HL-60/S4 treated with phorbol 12-myristate 13-acetate at 8.2 ng/mL for 4 days and 3 days (cell line): ENCODE data around the gene DDX51.
"Not testable (repeated sequence)": the region's sequence is repeated elsewhere in the genome, so short reads cannot be mapped to it uniquely, and the experiment has no call there.

Experiments
- in situ Hi-C: fragments of 300-500 bp; cut with MboI; formaldehyde crosslinking; loops from 2 replicates; pipeline ENCODE4 v1.15.0; 2022; ENCODE audit warnings: low sequenced_read_pairs

DDX51 gene

DNA sequence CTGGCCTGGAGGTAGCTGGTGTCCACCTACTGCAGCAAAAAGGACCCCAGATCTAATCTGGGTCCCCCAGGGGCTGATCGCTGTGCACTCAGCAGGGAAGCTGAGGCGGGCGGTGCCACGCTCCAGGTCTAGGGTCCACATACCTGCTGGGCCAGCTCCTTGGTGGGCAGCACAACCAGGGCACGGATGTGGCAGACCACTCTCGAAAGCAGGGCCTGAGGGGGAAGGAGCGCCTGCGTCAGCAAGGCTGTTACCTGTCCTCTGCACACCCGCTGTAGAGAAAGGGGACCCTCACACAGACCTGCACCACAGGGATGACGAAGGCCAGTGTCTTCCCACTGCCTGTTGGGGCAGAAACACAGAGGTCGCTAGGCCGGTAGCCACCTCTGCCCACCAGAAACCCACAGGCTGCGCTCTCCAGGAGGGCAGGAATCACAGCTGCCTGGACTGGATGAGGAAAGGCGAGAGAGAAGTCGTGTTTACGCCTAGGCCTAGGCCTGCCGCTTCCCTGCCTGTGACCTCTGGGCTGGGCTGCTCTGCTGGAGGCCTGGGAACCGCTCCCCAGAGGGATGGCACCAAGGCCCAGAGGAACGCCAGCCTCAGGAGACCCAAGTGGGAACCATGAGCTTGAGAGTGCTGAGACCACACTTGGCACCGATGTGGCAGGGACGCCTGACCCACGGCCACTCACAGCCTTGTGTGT, 2.0 kb downstream of the DDX51 start:
- in situ Hi-C loops: no loop called here

GRCh38 chr12:132140918-132141841, 2.9 kb downstream of the DDX51 start:
- in situ Hi-C loops: no loop called here

- in situ Hi-C loops: no loop called here
Observed at GRCh38 chr12:132140501-132140900, 3.6 kb downstream of the DDX51 start.

- in situ Hi-C loops: no loop called here
Observed at GRCh38 chr12:132139912-132140311, 4.2 kb downstream of the DDX51 start.

DNA sequence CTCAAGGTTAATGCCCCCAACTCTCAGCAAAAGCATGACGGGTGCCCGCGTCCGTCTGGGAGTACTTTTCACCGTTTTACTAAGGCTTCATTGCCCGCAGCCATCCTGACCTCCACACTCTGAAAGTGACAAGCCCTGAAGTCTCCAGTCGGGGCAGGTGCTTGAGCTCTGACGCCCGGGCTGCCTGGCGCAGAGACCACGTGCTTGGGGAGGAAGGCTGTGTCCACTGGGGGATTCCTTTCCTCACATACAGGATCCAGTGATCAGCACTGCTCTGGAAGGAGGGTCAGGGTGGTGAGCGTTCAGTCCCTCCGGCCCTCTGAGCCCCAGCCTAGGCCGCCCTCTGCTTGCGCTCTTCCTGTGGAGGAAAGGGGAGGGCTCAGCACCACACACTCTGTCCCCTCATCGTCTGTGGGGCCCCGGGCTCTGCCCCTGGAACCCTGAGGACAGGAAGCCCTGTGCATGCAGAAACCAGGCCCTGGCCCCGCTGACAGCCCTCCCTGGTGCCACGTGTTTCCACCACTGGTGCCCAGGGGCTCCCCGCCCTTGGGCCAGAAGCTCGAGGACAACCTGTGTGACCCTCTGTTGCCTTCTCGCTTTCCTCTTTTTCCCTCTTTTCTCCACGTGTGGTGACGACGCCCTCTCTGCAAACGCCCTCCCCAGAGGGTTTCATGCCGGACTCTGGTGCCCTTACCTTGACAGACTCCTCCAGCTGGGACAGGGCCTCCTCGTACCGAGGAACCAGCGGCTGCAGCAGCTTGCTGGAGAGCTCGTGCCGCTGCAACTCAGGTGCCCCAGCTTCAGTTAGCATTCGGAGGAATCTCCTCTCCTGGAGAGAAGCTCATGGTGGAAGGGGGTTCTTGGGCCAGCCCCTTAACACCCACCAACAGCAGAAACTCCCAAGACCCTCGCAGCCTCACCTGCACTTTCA, 4.9 kb downstream of the DDX51 start:
- in situ Hi-C loops: no loop called here

- in situ Hi-C loops: no loop called here
Observed at GRCh38 chr12:132137483-132138125, 6.5 kb downstream of the DDX51 start.

DNA sequence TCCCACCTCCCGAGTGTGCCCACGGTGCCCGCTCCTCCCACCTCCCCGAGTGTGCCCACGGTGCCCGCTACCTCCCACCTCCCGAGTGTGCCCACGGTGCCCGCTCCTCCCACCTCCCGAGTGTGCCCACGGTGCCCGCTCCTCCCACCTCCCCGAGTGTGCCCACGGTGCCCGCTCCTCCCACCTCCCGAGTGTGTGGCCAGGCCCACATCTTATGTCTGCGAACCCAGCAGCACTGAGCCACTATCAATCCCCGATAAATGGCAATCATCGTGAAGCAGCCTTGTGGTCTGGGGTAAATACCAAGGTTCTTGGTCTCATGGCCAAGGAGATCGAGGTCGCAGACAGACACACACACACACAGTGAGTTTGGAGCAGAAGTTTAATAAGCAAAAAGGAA, 7.9 kb downstream of the DDX51 start:
- in situ Hi-C loops: not testable (repeated sequence)

- in situ Hi-C loops: not testable (repeated sequence)
Observed at GRCh38 chr12:132134653-132135183, 9.4 kb downstream of the DDX51 start.

DNA sequence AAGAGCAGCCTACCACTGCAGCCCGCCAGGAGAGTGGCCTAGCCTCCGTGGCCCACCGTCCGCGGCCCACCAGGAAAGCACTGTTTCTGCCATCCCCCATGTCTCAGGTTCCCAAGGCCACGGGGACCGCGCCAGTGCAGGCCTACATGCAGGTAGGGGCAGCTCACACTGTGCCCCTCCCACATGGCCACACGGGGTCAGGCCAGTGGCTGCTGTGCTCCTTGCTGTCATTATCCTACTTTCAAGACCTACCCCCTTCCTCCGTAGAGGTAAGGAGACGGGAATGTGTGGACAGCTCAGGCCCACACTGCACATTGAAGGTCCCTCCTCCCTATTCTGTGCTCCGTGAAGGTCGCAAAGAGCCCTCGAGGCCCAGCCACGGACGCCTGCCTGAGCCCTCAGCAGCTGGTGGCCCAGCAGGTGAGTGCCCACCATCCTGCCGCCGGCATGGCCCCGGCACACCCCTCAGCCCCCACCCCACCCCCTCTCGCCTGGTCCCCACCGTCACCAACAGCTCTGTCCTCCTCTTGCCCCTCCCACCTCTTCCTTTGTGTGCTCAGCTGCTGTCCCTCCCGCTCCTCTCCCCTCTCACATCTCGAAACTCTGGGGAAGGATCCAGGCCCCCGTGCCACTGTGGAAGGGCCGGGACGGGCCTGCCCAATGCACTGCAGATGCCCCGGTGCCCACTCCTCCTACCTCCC, 10.0 kb downstream of the DDX51 start:
- in situ Hi-C loops: no loop called here

DNA sequence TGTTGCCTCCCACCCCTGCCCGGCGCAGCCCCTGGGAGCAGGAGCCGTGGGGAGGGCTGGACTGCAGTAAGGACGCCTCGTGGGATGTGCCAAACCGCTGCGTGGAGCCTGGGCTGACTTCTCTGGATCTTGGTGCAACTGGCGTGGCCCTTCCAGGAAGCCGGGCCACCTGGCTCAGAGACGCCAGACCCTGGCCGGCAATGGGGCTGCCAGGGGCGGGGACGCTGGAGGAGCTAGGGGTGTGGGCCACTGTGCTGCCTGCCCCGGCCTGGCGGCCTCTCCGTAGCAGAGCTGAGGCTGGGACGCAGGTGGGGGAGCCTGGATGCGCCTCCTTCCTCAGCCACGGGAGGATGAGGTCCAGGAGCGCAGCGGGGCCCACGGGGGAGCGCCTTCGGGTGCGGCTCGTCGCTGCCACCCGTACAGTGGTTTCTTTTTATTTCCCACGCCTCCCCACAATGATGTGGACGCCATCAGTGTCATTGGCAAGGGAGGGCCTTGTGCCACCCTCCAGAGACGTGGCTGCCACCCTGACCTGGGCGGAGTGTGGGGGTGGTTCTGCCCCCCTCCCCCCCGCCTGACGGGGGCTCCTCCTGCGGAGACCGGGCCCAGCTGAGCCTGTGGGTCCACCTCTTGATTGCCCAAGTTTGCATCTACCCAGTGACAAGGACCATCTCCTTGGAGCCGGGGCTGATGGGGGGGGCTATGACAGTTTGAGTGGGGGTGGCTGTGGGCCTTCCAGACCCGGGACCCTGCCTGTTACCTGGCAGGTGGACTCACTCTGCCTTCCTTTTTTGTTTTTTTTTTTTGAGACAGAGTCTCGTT, 11.3 kb downstream of the DDX51 start:
- in situ Hi-C loops: no loop called here

- in situ Hi-C loops: no loop called here
Observed at GRCh38 chr12:132131952-132132351, 12.2 kb downstream of the DDX51 start.

- in situ Hi-C loops: no loop called here
Observed at GRCh38 chr12:132131229-132131628, 12.9 kb downstream of the DDX51 start.

DNA sequence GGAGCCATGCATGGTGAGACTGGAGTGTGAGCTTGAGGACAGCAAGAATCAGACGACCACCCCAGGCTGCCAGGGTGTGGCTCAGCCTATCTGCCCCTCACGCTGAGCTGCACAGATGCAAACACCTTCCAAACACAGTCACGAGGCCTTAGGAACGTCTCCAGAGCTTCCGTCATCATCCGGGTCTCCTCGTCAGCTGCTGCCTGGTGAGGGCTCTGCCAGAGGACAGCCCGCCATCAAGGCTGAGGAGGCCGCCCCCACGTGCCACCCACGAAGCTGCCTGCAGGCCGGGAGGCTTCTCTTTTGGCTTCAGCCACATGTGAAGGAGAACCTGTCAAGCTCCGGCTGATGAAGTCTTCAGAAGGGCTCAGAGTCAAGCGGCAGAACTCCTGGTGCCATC, 13.4 kb downstream of the DDX51 start:
- in situ Hi-C loops: no loop called here

GRCh38 chr12:132129007-132129406, 15.1 kb downstream of the DDX51 start:
- in situ Hi-C loops: no loop called here

- in situ Hi-C loops: no loop called here
Observed at GRCh38 chr12:132127041-132127440, 17.1 kb downstream of the DDX51 start.

DNA sequence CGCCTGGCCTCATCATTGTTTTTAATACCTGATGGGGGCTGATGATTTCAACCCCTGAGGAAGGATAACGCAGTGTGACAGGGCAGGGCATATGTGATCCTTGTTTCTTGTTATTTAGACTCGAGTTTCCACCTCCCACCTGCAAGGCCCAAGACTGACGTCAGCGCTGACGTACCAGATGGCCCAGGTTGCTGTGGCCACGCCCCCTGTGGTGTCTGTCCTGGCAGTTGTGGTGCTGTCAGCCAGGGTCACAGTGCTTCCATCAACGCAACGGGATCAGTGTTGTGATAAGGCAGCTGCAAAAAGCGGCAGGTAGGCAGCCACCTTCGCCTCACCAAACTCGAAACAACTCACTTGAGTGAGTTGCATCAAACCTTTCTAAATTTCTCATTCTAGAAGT, 18.4 kb downstream of the DDX51 start:
- in situ Hi-C loops: no loop called here

DNA sequence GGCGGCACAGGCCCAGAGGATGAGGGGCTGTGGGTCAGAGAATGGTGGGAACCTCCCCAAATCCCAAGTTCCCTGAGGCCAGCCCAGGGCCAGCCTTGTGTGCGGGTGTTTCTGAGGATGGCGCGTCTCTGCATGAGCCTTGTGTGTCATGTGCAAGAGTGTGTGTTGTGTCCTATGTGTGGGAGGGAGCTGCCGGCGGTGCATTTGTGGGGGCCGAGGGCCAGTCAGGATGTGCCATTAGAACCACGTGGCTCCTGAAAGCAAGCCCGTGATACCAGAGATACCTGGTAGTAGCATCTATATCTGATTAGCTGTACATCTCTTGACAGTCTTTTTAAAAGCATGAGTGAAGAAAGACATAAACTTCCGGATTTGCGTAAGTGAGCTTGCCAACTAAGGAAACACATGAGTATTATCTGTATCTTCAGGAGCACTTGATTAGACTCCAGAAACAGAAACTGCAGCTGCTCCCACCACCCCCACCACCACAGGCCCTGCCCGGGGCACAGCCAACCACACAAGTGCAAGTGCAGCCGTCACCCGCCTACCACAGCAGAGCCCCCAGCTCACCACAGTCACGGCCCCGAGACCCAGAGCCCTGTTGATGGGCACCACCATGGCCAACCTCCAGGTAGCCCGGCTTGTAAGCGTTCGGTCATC, 19.2 kb downstream of the DDX51 start:
- in situ Hi-C loops: no loop called here
